Suppressor macrophage treated with lipopolysaccharide for 4 hours (primary cell): ENCODE data around the gene CYGB.

Experiments
- DNase-seq: peaks from one replicate; pipeline ENCODE4 v3.0.0-alpha.2; 2020

The CYGB gene

GRCh38 chr17:76497979-76498875 lies 39.3 kb downstream of the CYGB start:
- DNase-seq: peak; percentile 77

DNA sequence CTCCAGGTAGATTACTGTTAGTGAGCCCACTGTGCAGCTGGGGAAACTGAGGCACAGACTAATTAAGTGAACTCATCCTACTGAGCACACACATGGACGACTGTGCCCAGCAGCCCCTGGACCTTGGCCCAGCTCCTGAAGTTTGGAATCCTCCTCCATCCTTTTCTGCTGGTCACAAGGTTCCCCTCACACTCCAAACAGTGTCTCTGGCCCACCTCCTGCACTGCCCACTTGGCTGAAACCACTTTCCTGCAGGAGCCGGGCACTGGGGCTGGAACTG lies 39.9 kb downstream of the CYGB start:
- DNase-seq: no peak

DNA sequence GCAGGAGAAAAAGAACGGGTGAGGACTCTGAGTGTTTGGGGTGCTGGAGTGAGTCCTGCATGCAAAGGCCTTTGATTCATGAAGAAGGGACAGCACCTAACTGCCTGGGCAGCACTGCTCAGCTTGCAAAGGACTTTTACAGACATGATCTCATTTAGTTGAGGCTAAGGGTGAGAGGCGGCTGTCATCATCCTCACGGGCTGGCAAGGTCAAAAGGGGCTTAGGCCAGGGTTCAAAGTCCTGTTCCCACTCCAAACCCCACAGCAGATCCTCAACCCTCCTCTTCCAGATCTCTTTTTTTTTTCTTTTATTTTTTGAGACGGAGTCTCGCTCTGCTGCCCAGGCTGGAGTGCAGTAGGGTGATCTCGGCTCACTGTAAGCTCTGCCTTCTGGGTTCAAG lies 41.0 kb downstream of the CYGB start:
- DNase-seq: peak; percentile 73

DNA sequence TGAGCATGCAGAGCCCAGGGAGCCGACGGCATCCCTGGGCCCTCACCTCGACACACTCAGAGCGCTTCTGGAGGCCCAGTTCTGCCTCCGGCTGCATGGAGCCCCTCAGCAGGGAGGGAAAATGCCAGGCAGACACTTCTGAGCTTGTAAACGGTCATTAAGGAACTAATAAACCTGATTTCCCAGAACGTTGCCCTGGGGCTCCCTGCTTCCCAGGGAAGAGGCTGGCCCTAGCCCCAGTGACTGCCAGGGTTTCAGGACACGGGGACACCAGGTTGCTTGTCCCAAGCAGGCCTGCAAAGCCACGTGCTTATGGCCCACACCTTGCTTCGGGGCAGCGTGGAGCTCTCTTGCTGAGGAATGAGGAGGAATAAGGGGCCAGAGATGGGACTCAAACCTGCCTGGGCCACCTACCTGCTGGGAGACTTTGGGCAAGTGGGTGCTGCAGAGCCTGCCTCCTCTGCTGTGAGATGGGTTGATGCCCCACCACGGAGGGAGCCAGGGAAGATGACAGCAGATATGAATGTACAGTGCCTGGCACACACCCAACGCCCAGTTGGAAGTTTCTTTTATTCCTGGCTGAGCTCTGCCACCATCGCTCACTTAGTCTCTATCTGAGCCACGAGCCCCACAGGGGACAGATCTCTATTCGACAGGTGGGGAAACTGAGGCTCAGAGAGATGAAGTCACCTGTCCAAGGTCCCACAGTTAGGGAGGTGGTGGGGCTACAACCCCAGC lies 41.7 kb downstream of the CYGB start:
- DNase-seq: no peak

DNA sequence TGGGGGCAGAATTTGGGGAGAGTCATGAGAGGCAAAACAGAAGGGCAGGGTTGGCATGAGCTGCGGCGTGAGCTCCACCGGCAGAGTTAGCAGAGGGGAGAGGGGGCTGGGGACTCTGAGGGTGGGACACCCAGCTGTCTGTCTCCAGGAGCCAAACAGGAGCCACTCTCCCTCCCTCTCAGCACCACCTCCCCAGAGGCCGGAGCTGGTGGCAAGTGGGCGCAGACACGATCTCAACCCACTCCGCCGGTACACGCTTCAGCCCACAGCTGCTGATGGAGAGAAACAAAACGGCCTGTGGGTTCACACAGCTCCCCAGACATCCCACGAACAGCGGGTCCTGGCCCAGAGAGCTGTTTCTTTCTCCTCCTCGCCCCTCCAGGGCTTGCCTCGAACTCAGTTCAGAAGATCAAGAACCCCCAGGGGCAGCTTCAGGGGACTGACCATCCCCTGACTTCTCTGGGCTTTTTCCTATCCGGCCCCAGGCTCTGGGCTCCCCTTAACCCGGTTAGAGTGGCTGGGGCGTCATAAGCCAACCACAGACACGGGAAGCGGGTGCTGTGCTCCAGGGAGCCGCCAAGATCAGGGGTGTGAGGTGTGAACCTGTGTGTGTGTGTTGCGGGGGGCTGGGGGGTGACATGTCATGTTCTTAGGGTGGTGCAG lies 43.9 kb downstream of the CYGB start:
- DNase-seq: no peak

DNA sequence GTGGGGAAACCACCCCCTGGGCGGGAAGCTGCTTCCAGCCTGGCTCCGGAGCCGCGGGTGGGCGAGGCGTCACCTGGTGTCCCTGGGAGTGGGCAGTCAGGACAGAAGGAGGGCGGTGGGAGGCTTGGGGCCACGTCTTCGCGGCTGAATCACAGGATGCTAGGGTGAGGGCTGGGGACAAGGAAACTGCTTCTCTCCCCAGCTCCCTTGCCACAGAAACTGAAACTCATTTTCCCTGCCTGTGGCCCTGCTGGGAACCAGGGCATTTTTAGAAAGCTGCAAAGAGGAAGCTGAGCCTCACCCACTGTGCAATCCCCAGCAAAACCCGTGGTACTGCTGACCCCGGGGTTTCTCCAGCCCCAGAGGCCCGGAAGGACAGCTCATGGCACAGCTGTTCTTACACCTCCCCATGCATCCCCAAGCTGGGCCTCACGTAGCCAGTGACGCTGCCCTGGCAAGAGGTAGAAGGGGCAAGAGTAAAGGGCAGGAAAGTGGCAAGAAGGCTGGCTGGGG lies 44.5 kb downstream of the CYGB start:
- DNase-seq: peak; percentile 98

GRCh38 chr17:76492123-76492988 lies 45.2 kb downstream of the CYGB start:
- peak; percentile 83 for DNase-seq

DNA sequence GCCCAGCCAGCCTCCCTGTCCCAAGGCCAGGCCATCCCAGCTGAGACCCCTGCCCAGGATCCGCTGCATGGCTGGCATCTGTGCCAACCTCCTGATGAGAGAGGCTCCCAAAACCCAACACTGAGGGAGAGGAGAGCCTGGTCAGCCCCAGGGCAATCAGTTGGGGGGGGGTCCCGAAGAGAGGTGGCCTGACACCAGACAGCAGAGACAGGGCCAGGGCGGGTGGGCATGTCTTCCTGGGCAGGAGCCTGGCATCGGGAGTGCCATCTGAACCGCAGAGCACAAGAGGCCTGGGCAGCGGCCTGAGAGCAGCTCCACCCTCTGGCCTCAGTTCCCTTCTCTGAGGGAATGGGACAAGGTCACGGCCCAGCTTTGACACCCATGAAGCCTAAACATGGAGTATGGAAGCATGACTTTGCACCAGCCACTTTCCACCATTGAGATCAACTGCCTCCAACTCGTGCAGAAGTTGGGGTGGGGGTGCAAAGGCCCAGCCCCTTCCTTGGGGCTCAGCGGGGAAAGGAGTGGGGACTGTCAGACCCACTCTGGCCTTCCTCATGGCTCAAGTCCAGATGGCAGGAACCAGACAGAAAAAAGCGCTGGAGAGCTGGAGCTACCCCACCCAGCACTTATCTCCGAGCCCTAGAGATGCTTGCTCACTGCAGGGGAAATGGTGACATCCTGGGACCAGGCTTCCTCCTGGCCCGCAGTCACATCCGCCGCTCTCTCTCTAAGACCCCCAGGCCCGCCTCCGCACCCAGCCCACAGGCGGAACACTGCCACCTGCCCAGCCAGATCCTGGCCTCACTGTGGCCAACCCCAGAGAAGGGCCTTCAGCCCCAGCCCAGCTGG lies 46.0 kb downstream of the CYGB start:
- DNase-seq: no peak

DNA sequence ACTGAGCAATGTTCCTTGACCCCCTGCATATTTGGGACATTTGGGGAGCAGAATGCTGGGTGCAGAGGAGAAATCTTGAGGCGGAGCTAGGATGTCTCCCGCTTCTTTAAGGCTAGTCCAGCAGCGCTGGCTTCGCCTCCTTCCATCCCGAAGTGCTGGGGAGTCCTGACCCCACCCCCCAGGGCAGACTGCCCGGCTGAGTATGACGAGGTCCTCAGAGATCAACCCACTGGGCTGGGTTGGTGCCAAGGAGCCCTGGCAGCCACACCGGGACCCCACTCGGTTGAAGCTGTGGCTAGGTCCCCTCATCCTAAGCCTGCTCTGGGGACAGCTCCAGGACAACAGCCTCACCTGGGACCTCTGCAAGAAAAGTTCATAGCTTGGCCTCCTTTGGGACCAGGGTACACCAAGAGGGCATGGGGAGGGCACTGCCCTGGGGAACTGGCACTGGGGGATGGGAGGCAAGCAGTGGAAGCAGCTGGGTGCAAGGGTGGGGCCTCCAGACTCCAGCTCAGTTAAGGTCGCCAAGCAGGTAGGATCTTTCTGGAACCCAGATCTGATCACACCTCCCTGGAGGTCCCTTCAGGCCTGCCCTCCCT lies 47.3 kb downstream of the CYGB start:
- no peak for DNase-seq

DNA sequence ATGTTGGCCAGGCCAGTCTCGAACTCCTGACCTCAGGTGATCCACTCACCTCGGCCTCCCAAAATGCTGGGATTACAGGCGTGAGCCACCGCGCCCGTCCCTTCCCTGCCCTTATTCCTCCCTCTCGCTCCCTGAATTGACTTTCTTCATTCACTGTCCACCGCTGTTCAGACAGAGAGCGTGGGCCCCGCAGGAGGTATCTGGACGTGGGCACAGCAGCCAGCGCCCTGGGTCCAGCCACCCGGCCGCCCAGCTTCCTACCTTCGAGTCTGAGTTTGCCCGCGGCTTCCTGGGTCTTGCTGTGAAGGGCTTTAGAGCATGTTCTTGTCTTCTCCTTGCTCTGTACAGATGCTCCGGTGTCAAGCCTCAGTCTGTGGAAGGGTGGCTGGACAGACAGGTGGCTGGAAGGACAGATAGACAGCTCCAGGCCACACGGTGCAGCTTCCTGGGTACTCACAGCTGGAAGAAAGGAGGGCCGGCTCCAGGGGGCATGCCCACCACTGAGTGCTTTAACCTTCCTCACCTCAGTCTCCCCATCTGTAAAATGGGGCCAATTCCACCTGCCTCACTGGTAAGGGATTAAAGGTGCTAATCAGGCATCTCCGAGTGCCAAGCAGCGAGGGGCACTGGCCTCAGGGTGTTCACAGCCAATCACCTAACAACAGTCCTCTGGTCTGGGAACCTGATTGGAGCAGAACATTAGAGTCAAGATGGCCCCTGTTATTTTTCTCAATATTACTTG lies 49.9 kb downstream of the CYGB start:
- DNase-seq: no peak

- peak; percentile 54 for DNase-seq
Measured at GRCh38 chr17:76485569-76485968, 51.9 kb downstream of the CYGB start.

- no peak for DNase-seq
Measured at GRCh38 chr17:76484228-76484725, 53.2 kb downstream of the CYGB start.

- peak; percentile 59 for DNase-seq
Measured at GRCh38 chr17:76481071-76481655, 56.3 kb downstream of the CYGB start.

DNA sequence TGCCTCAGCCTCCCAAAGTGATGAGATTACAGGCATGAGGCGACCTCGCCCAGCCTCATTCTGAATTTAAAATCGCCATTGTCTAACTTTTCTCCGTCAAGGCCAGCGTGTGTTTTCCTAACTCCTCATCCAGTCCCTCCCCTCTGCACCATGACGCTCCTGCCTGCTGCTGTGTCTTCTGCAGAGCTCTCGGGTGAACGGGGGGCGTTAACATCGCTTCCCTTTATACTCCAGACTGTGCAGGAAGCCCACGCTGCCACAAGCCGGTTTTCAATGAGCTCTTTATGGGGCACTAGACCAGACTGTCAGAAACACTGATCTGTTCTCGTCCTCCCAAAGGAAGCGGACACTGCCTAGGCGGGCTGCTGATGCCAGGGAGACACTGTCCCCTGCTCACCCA lies 56.9 kb downstream of the CYGB start:
- no peak for DNase-seq

DNA sequence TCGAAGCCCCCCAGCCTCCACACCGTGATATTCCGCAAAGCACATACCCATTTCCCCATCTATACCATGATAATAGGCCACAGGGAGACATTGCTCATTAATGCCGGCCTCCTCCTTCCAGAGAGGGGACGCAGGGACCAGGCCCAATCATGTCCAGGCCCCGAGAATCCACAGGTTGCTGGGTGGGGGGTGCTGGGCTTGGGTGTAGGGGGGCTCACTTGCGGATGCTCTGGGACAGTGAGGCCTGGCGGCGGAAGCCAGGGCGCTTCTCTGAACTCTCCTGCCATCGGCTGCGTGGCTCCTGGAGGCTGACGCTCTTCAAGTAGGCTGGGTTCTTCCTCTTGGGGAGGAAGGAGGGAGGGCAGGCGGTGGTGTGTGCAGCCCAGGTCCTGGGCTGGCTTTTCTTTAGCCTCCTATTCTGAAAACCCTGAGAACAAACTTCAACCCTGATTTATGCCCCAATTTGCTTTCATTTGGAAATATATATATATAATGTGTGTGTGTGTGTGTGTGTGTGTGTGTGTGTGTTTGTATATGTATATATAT lies 57.9 kb downstream of the CYGB start:
- DNase-seq: no peak

GRCh38 chr17:76478730-76479514 lies 58.6 kb downstream of the CYGB start:
- no peak for DNase-seq

GRCh38 chr17:76478097-76478496 lies 59.4 kb downstream of the CYGB start:
- DNase-seq: no peak

DNA sequence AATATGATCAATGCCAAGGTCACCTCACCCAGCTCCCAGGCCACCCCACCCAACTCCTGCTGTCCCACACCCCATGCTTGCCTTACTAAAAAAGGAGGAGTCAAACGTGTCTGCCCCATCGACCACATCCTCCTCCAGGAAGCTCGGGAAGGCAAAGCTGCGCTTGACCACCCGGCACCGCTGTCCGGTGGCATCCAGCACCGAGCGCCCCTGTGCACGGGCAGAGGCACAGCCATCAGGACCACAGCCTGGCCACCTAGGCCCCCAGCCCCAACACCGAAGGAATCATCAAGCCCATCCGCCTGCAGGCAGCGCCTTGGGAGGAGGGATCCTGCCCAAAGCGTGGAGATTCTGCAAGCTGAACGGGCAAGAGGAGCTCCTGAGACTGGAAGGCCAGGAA lies 59.9 kb downstream of the CYGB start:
- DNase-seq: no peak
